HG03060 (cell line): ENCODE results near the gene ICAM1.
"Not testable (repeated sequence)": the region's sequence is repeated elsewhere in the genome, so short reads cannot be mapped to it uniquely, and the experiment has no call there.

Experiments
- ATAC-seq: cut with Tn5 transposase; IDR thresholded peaks from one replicate; pipeline ENCODE4 v1.9.1; 2021; ENCODE audit warnings: low read depth, moderate number of reproducible peaks; ENCODE audit not compliant: unreplicated experiment

ICAM1 gene

DNA sequence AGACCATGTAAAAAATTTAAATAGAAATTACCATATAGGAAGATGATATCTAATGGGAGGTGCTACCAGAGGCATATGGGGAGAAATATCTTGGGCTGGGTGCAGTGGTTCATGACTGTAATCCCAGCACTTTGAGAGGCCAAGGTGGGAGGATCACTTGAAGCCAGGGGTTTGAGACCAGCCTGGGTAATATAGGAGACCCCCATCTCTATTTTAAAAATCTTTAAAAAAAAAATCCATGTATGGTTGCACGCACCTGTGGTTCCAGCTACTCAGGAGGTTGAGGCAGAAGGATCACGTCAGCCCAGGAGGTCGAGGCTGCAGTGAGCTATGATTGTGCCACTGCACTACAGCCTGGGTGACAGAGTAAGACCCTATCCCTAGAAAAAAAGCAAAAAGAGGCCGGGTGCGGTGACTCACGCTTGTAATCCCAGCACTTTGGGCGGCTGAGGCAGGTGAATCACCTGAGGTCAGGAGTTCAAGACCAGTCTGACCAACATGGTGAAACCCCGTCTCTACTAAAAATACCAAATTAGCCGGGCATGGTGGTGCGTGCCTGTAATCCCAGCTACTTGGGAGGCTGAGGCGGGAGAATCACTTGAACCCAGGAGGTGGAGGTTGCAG, 29.0 kb upstream of the ICAM1 start:
- not testable (repeated sequence) for ATAC-seq

DNA sequence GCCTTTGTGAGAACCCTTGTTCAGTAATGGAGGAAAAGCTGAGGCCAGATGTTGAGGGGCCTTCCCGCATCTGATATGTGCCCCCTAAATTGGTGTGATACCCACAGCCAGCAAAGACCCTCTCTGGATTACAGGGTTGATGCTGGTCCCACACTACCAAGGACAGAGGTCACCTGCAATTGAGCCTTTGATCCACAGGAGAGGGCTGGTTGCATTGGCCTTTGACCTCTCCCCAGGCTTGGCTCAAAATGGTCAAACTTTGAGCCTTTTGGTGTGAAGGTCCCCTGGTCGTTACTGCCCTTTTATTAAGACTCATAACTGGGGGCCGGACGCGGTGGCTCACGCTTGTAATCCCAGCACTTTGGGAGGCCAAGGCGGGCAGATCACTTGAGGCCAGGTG, 27.3 kb upstream of the ICAM1 start:
- no peak for ATAC-seq

DNA sequence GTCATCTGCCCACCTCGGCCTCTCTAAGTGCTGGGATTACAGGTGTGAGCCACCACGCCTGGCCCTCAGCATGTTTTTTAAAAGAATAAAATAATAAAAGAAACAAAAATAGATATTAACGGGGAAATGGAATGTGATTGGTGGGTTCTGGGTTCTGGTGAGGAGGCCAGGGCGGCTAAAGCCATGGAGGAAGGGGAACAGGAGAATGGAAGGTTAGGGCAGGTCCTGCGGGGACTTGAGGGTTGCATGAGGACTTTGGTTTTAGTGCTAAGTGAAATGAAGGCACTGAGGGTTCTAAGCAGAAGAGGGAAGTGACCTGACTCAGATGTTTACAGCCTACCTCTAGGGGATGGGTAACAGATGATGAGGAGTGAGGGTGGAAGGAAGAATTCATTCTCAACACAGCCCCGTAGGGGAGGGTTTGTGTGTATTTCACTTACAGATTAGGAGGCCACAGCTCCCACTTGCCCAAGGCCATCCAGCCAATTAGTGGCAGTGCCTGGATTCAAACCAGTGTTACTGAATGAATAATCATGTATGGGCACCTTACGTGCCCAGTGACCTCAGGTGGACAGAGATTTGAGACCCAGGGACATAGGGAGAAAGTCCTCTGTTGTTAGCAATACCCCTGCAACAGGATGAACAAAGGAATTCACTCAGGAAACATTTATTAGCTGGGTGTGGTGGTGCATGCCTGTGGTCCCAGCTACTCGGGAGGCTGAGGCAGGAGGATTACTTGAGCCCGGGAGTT, 25.6 kb upstream of the ICAM1 start:
- no peak for ATAC-seq

DNA sequence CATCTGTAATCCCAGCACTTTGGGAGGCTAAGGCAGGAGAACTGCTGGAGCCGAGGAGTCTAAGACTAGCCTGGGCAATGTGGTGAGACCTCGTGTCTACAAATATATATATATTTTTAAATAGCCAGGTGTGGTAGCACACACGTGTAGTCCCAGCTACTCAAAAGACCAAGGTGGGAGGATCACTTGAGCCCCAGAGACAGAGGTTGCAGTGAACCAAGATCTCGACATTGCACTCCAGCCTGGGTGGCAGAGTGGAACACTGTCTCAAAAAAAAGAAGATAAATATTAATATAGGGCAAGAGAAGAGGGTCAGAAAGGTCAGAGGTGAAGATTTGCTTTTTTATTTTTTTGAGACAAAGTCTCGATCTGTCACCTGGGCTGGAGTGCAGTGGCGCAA, 24.4 kb upstream of the ICAM1 start:
- ATAC-seq = no peak

DNA sequence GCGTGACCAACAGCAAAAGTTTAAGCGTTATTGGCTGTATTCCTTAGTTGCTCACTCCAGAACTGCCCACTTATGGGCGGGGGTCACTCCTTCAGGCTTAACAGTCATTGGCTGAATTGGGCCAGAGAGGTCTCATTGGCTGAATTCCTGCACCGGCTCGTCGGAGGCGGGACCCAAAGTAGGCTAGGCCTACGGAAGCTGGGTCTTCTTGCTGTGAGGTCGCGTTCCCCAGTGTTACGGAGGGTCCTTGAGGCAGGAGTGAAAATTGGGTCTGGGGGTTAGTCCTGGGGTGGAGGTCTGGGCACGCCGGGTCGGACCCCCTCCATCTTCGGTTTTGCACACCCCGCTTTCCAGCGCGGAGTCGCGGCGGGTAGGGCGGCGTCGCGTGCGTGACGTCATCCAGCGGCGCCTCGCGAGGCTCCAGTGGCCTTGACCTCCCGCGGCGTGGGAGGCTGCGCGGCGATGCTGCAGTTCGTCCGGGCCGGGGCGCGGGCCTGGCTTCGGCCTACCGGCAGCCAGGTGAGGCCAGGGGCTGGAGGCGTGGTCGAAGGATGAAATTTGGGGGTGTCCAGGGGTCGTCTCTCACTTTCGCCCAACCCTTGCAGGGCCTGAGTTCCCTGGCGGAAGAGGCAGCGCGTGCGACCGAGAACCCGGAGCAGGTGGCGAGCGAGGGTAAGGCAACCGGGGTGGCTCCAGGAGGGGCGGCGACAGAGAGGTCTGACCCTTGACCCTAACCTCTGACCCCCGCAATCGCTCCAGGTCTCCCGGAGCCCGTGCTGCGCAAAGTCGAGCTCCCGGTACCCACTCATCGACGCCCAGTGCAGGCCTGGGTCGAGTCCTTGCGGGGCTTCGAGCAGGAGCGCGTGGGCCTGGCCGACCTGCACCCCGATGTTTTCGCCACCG, 18.9 kb upstream of the ICAM1 start, which contains the start of gene MRPL4:
Gene MRPL4, plus strand, starts transcription at position 423 of the 903 bp plus-strand sequence. Its CDS starts 40 bp downstream, at position 463.
- ATAC-seq = peak; percentile 72

DNA sequence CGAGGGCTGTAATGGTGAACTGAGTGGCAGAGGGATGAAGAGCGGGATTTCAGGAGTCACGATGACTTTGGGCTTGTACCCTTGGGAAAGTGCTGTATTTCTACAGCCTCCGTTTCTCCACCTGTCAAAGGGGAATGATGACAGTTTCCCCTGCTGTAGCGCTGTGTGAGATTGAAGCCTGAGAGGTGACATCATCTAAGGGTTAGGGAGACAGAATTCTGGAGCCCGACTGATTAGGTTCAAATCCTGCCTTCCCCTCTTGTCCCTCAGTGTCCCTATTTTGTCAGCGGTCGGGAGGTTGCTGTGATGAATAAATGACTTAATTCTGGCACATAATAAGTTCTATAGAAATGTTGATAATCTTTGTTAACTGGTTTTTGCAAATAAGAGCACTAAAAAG, 18.2 kb upstream of the ICAM1 start:
- ATAC-seq = no peak

DNA sequence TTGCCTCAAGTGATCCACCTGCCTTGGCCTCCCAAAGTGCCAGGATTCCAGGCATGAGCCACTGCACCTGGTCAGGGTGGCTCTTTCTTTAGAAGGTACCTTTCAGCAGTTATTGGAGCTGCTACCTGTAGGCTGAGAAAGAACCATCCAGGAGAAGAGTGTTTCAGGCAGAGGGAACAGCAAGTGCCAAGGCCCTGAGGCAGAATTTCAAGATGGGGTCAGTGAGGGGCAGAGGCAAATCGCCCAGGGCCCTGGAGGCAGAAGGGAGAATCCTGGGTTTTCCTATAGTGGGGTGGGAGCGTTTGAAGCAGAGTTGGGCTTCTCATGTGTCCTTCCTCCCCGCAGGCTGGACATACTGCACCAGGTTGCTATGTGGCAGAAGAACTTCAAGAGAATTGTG, 16.7 kb upstream of the ICAM1 start:
- no peak for ATAC-seq

DNA sequence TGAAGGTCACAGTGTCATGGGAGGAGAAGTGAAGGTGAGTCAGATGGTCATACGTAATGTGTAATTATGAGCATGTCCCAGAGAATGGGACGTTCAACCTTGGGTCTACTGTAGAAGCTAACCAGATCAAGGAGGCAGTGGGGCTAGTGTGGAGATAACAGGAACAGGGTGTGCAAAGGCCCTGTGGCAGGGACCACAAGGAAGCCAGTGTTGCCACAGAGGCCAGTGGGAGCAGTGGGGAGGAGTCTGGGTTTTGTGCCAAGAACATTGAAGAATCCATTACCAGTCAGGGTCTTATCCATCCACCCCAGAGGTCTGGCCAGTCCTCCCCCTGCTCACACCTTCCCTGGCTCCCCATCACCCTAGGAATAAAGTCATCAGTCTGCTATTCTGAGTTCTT, 15.6 kb upstream of the ICAM1 start:
- no peak for ATAC-seq

- no peak for ATAC-seq
Measured at GRCh38 chr19:10256551-10256950, 14.4 kb upstream of the ICAM1 start.

DNA sequence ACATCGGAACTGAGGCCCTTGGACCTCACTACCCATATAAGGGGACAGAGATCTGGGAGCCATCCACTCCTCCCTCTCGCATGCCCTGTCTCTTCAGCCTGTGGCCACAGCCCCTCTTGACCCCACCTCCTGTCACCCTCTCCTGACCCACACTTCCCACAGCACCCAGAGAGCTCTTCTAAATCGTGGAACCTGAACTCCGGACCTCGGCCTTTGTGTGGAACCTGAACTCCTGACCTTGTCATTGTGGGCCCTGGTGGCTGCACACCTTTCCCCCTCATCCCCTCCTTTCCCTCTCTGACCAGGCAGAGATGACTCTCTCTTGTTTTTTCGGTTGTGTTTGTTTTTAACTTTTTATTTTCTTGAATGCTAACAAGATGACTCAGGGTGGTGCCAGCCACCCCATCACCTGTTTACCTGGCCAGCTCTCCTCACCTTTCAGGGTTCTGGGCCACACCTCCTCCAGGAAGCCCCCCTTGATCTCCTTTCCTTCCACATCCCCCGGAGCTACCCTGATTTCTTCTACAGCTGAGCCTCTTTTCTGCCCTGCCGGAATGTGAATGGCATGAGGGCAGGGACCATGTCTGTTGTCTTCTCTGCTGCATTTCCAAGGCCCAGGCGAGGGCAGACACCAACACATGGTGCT, 13.8 kb upstream of the ICAM1 start:
- ATAC-seq = no peak

GRCh38 chr19:10258080-10258710, 12.7 kb upstream of the ICAM1 start:
- ATAC-seq = no peak

GRCh38 chr19:10259162-10259905, 11.6 kb upstream of the ICAM1 start:
- no peak for ATAC-seq

- no peak for ATAC-seq
Measured at GRCh38 chr19:10260141-10260584, 10.8 kb upstream of the ICAM1 start.

DNA sequence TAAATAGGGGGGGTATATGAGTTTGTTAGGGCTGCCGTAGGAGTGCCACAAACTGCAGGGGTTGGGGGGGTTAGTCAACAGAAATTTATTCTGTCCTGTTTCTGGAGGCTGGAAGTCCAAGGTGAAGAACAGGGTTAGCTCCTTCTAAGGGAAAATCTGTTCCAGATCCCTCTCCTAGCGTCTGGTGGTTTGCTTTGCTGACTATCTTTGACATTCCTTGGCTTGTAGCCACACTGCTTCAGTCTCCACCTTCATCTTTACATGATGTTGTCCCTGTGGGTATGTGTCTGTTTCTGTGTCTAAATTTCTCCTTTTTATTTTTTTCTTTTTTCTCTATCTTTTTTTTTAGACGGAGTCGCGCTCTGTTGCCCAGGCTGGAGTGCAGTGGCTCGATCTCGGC, 8.1 kb upstream of the ICAM1 start:
- ATAC-seq = no peak

DNA sequence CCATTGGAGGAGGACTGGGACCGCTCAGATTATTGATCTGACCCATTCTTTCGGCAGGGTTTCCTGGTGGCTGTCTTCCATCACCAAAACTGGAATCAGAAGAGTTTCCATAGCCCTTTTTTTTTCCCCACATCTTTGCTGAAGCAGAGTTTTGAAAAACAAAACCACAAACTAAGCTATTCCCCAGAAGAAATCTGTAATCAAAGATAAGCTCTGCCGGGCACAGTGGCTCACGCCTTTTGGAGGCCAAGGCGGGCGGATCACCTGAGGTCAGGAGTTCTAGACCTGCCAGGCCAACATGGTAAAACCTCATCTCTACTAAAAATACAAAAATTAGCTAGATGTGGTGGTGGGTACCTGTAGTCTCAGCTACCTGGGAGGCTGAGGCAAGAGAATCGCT, 4.2 kb upstream of the ICAM1 start:
- no peak for ATAC-seq

- no peak for ATAC-seq
Measured at GRCh38 chr19:10268071-10268470, 2.8 kb upstream of the ICAM1 start.

GRCh38 chr19:10269333-10270179, 1.4 kb upstream of the ICAM1 start:
- no peak for ATAC-seq

GRCh38 chr19:10270180-10270615, 722 bp upstream of the ICAM1 start:
- no peak for ATAC-seq
